Measurements from ENCODE around the gene SALL1.

SALL1 gene

GRCh38 chr16:51133688-51134087, 17.4 kb downstream of the SALL1 start:
- no peak overlapping the region for H3K4me3 ChIP-seq (ENCODE audit: low read length)
- DNase-seq (ENCODE audit: low read depth) = no peak
- no peak for TF ChIP-seq CTCF (conservative IDR thresholded peaks at IDR 0.05; ENCODE audit: low read length)

GRCh38 chr16:51133183-51133582, 17.9 kb downstream of the SALL1 start:
- H3K4me3 ChIP-seq (ENCODE audit: low read length) = no peak overlapping the region
- no peak for TF ChIP-seq CTCF (conservative IDR thresholded peaks at IDR 0.05; ENCODE audit: low read length)
- no peak for DNase-seq (ENCODE audit: low read depth)

- no peak for TF ChIP-seq CTCF (conservative IDR thresholded peaks at IDR 0.05; ENCODE audit: low read length)
- DNase-seq (ENCODE audit: low read depth) = no peak
- no peak overlapping the region for H3K4me3 ChIP-seq (ENCODE audit: low read length)
These were observed 18.5 kb downstream of the SALL1 start for GRCh38 chr16:51132490-51133115.

GRCh38 chr16:51131619-51132018, 19.5 kb downstream of the SALL1 start:
- H3K4me3 ChIP-seq (ENCODE audit: low read length) = no peak overlapping the region
- no peak for TF ChIP-seq CTCF (conservative IDR thresholded peaks at IDR 0.05; ENCODE audit: low read length)
- DNase-seq (ENCODE audit: low read depth) = no peak

GRCh38 chr16:51129105-51129504, 22.0 kb downstream of the SALL1 start:
- no peak for DNase-seq (ENCODE audit: low read depth)
- TF ChIP-seq CTCF (conservative IDR thresholded peaks at IDR 0.05; ENCODE audit: low read length) = no peak
- H3K4me3 ChIP-seq (ENCODE audit: low read length) = no peak overlapping the region

GRCh38 chr16:51125992-51126391, 25.1 kb downstream of the SALL1 start:
- H3K4me3 ChIP-seq (ENCODE audit: low read length) = no peak overlapping the region
- TF ChIP-seq CTCF (conservative IDR thresholded peaks at IDR 0.05; ENCODE audit: low read length) = no peak
- DNase-seq (ENCODE audit: low read depth) = no peak

GRCh38 chr16:51124896-51125295, 26.2 kb downstream of the SALL1 start:
- TF ChIP-seq CTCF (conservative IDR thresholded peaks at IDR 0.05; ENCODE audit: low read length) = no peak
- DNase-seq (ENCODE audit: low read depth) = no peak
- H3K4me3 ChIP-seq (ENCODE audit: low read length) = no peak overlapping the region

All from AG10803 (cell line).